IPS-20b (cell line): ENCODE data around the gene WFIKKN1.

Experiments used
- H3K27ac ChIP-seq: one replicate; pipeline ENCODE4 v1.5.1; 2013; ENCODE audit warnings: low read length
- H3K27me3 ChIP-seq: 2 replicates; pipeline ENCODE4 v1.6.1; 2013; ENCODE audit warnings: mild to moderate bottlenecking, low read length, inconsistent platforms; ENCODE audit not compliant: insufficient read depth
- H3K36me3 ChIP-seq: 2 replicates; pipeline ENCODE4 v1.6.1; 2013; ENCODE audit warnings: low read depth, mild to moderate bottlenecking, inconsistent platforms, low read length, moderate library complexity; ENCODE audit not compliant: insufficient read depth
- H3K4me1 ChIP-seq: 2 replicates; pipeline ENCODE4 v1.6.1; 2013; ENCODE audit warnings: mild to moderate bottlenecking, control low read depth, inconsistent platforms, low read length, moderate library complexity; ENCODE audit not compliant: insufficient read depth
- H3K4me3 ChIP-seq: 2 replicates; pipeline ENCODE4 v1.5.1; 2013; ENCODE audit warnings: mild to moderate bottlenecking, low read length, inconsistent platforms
- H3K9ac ChIP-seq: 2 replicates; pipeline ENCODE4 v1.6.1; 2013; ENCODE audit warnings: low read depth, mild to moderate bottlenecking, inconsistent platforms, low read length, moderate library complexity
- H3K9me3 ChIP-seq: 2 replicates; pipeline ENCODE4 v1.6.1; 2013; ENCODE audit warnings: mild to moderate bottlenecking, low read depth, low read length, inconsistent platforms; ENCODE audit not compliant: insufficient read depth

The WFIKKN1 gene

DNA sequence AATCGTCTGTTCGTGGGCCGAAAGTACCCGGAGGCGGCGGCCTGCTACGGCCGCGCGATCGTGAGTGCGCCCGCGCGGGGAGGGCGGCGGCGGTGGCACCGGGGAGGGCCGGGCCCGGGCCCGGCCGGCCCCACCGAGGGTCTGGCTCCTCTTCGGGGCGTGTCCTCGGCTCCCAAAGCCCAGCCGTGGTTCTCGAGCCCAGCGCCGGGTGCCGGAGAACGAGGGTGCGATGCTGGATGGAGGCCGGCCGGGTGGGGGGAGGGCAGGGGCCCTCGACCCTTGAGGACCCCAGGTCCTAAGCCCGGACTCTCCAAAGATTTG is 49.8 kb downstream of the WFIKKN1 start:
- H3K4me3 ChIP-seq: peak overlapping the region; percentile 90
- H3K27me3 ChIP-seq: peaks cover 8% of the 10 kb centered on the region; the same call in 1 of the 2 replicates
- peak overlapping the region; percentile 80; the same call in 1 of the 2 replicates for H3K9ac ChIP-seq
- no peaks in the 10 kb centered on the region for H3K4me1 ChIP-seq
- peaks cover 19% of the 10 kb centered on the region for H3K36me3 ChIP-seq
- no peak overlapping the region for H3K27ac ChIP-seq
- no peaks in the 10 kb centered on the region for H3K9me3 ChIP-seq

DNA sequence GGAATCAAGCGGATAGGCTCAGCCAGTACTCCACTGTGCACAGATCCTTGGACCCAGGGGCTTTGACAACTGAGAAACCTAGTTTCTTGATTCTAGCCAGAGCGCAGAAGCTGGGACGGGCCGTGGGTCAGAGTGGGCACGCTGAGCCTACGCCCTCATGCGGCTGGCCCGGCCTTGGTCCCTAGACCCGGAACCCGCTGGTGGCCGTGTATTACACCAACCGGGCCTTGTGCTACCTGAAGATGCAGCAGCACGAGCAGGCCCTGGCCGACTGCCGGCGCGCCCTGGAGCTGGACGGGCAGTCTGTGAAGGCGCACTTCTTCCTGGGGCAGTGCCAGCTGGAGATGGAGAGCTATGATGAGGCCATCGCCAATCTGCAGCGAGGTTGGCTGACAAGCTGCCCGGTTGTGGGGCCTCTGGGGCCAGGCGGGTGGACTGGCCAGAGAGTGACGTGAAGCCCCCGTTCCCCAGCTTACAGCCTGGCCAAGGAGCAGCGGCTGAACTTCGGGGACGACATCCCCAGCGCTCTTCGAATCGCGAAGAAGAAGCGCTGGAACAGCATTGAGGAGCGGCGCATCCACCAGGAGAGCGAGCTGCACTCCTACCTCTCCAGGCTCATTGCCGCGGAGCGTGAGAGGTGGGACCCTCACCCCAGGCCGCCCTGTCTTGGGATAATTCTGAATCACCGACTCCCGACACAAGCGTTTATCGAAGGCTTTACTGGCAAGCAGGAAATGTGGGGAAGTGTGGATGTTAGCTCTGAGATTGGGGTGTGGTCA is 50.4 kb downstream of the WFIKKN1 start:
- H3K36me3 ChIP-seq: peaks cover 19% of the 10 kb centered on the region
- H3K9me3 ChIP-seq: no peaks in the 10 kb centered on the region
- H3K4me1 ChIP-seq: no peaks in the 10 kb centered on the region
- H3K4me3 ChIP-seq: peak overlapping the region; percentile 90
- peaks cover 3% of the 10 kb centered on the region; the same call in 1 of the 2 replicates for H3K27me3 ChIP-seq
- H3K9ac ChIP-seq: peak overlapping the region; percentile 80; the same call in 1 of the 2 replicates
- no peak overlapping the region for H3K27ac ChIP-seq

DNA sequence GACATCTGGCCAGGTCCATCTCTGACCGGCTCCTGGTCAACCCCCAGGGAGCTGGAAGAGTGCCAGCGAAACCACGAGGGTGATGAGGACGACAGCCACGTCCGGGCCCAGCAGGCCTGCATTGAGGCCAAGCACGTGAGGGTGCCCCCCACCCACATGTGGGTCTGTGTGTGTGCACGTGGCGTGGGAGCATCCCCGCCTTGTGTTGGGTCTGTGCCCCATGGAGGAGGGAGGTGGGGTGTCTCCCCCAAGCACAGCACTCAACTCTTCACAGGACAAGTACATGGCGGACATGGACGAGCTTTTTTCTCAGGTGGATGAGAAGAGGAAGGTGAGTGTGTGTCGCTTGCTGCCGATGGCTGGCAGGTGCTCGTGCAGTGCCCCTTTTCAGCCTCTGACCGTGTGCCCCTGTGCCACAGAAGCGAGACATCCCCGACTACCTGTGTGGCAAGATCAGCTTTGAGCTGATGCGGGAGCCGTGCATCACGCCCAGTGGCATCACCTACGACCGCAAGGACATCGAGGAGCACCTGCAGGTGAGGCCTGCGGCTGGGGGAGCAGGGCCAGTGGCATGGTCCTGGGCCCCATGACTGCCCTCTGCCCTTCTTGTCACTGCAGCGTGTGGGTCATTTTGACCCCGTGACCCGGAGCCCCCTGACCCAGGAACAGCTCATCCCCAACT is 51.1 kb downstream of the WFIKKN1 start:
- Histone ChIP-seq H3K27ac (no peak overlapping the region), H3K9me3 (no peaks in the 10 kb centered on the region), H3K27me3 (no peaks in the 10 kb centered on the region), H3K36me3 (peaks cover 19% of the 10 kb centered on the region), H3K4me1 (no peaks in the 10 kb centered on the region), H3K4me3 (peak overlapping the region; percentile 90; the same call in 1 of the 2 replicates), H3K9ac (no peak overlapping the region; the same call in 1 of the 2 replicates)

DNA sequence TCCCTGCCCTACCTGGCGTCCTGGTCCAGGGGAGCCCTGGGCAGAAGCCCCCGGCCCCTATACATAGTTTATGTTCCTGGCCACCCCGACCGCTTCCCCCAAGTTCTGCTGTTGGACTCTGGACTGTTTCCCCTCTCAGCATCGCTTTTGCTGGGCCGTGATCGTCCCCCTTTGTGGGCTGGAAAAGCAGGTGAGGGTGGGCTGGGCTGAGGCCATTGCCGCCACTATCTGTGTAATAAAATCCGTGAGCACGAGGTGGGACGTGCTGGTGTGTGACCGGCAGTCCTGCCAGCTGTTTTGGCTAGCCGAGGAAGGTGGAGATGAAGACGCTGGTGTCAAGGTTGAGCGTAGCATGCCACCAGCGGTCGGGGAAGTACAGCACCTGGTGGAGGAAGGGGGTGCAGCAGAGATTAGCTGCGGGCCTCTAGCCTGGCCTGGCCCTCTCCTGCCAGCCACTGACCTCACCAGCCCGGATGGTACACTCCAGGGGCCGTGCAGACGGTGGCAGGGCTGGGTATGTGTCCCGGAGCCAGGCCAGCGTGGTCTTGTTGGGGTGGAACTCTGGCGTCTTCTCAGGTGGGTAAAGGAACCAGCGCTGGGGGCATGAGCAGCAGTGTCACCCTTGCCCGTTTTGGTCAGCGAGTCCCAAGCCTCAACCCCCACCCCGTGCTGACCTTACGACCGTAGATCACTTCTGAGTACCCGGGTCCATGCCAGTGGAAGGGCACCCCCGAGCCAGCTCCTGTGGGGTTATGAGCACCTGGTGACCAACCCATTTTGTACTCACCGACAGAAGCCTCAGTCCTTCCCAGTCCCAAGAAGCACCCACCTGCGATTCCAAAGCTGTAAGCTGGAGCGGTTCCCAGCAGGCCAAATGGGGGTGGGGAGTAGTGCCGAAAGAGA is 52.0 kb downstream of the WFIKKN1 start:
- H3K36me3 ChIP-seq: peaks cover 19% of the 10 kb centered on the region
- no peak overlapping the region for H3K9ac ChIP-seq
- H3K27me3 ChIP-seq: no peaks in the 10 kb centered on the region
- H3K4me3 ChIP-seq: peak overlapping the region; percentile 74
- H3K4me1 ChIP-seq: no peaks in the 10 kb centered on the region
- no peaks in the 10 kb centered on the region for H3K9me3 ChIP-seq
- H3K27ac ChIP-seq: no peak overlapping the region

DNA sequence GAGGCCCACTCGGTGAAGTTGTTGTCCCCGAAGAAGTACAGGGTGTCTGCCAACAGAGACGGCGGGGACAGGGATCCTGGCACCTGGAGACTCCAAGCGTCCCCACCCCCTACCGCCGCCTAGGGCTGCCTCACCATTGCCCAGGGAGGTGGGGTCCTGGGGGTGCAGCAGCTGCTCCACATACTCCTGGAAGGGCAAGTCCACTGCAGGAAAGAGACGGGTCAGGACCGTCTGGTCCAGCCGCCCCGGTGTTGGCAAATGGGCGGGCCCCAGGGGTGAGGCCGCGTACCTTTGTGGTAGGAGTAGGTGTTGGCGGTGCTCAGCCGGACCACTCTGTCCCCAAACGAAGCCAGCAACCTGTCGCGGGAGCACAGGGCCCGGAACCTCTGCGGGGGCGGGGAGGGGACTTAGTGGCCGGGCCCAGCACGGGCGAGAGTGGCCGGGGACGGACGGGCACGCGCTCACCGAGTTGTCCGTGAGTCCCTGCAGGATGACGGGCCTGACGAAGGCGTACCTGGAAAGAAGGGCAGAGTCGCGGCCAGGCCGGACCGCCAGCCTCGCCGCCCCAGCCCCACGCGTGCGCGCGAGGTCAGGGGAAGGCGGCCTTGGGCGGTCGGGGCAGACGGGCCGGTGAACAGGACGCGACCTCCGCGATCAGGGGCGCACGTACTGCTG is 52.7 kb downstream of the WFIKKN1 start:
- Histone ChIP-seq H3K27ac (no peak overlapping the region), H3K4me3 (peak overlapping the region; percentile 74), H3K4me1 (no peaks in the 10 kb centered on the region), H3K27me3 (no peaks in the 10 kb centered on the region), H3K9me3 (no peaks in the 10 kb centered on the region), H3K9ac (peak overlapping the region; percentile 79), H3K36me3 (peaks cover 19% of the 10 kb centered on the region)
